Psoas muscle (tissue), 8 donors: ENCODE measurements around the gene HTR6. TPM values are rescaled to one million over a fixed set of nuclear protein-coding genes. Genes with fewer than 3 reads are reported as not detected.

Source experiments
- ATAC-seq, 4 donors: fragments of 200-7000 bp; cut with Tn5 transposase; one replicate each; pipeline ENCODE4 v1.9.1; 2020; ENCODE audit warnings: moderate library complexity in 3 of 4, mild to moderate bottlenecking in 2 of 4
- DNase-seq, 2 donors: peaks; one replicate each; pipeline ENCODE4 v3.0.0-alpha.2; 2020
- H3K27ac ChIP-seq: fragments of 200-600 bp; one replicate; pipeline ENCODE4 v1.8.0; 2022
- H3K27me3 ChIP-seq, 3 donors: fragments of 200-600 bp in 1 of 3; one replicate each; pipeline versions ENCODE4 v1.6.1 to v1.8.0; 2013 to 2022; ENCODE audit warnings: low read length in 2 of 3, mild to moderate bottlenecking in 2 of 3, moderate library complexity in 1 of 3; ENCODE audit not compliant: insufficient read depth in 3 of 3
- H3K36me3 ChIP-seq, 2 donors: fragments of 200-600 bp in 1 of 2; one replicate each; pipeline versions ENCODE4 v1.6.1 to v1.8.0; 2013 to 2022; ENCODE audit warnings: low read depth in 1 of 2, mild to moderate bottlenecking in 1 of 2, moderate library complexity in 1 of 2; ENCODE audit not compliant: insufficient read depth in 1 of 2
- H3K4me1 ChIP-seq: fragments of 200-600 bp; one replicate; pipeline ENCODE4 v1.8.0; 2022
- H3K4me3 ChIP-seq: fragments of 200-600 bp; one replicate; pipeline ENCODE4 v1.8.0; 2022; ENCODE audit warnings: mild to moderate bottlenecking
- H3K9me3 ChIP-seq: fragments of 200-600 bp; one replicate; pipeline ENCODE4 v1.8.0; 2022
- WGBS, 3 donors: extraction: QIAGEN DNeasy Blood & Tissue Kit; methylation state at CpG; one replicate each; pipeline versions ENCODE4 v1.1.6 to v1.1.7; 2013; 5-methylcytosine and 5-hydroxymethylcytosine counted together
- intact Hi-C, 2 donors: fragments of 100-400 bp; cut with DNase I; formaldehyde crosslinking; loops; one replicate each; pipeline versions ENCODE4 v1.11.0 to v1.14.2; 2022
- polyA plus RNA-seq, 3 donors: library from polyadenylated mRNA; stranded (reverse); fragments of 200-250 nt; gene quantifications; one replicate each; pipeline ENCODE4 v1.2.3, GENCODE V29; 2013
- total RNA-seq, 4 donors: library from RNA; stranded (reverse); fragmentation: NEBNext Ultra II Directional in 2 of 4; extraction: Animal tissue kit (Norgen Biotek cat#: 25700) in 2 of 4; gene quantifications; one replicate each; pipeline versions ENCODE4 v1.2.1 to v1.2.4, GENCODE V29; 2021 to 2023
- TF ChIP-seq, protein P1 (sequence below): fragments of 200-600 bp; IDR thresholded peaks from one replicate; pipeline ENCODE4 v1.8.0; 2022; ENCODE audit warnings: antibody characterized with exemption
- donor health status: healthy with polysubstance abuse.
- donor health status: DM: no; HTN: no; CAD: no; lungs with moderate emphysema.
- donor health status: Bipolar disorder and iron deficiency.
- donor health status: healthy.
- donor health status: DM: yes; HTN: yes; CAD: no.
- donor health status: DM: no; HTN: no; CAD: no.
- donor health status: DM: no; HTN: no; CAD: no.
- donor health status: DM: yes; HTN: yes; CAD: no.

The HTR6 gene
- total and polyA plus RNA-seq, 7 donors: not detected

DNA sequence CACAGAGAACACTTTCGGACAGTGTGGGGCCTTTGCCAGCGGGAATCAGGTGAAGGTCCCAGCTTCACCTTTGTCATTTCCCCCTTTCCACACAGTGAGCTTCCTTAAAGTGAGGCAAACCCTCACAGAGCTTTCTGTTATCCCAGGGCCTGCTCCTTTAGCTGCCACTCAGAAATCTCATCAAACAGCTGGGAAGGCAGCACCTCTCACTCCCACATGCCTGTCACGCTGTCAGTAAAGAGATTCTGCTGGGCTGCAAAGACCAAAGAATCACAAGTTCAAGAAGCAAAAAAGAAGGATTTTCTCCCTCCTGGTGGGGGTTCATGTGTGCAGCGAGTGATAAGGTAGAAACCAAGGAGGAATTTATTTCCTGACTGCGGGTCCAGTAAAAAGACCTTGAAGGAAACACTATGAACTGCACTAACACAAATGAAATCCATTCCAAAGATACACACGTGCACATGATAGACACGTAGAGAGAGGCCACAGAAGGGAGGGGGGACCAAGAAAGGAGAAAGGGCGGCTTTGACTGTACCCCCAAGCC, 44.0 kb downstream of the HTR6 start:
- Histone ChIP-seq H3K27ac (no peak overlapping the region), H3K9me3 (no peaks in the 10 kb centered on the region), H3K27me3 (no peaks in the 10 kb centered on the region), H3K4me3 (no peak overlapping the region), H3K36me3 (peaks cover 4 to 5% of the 10 kb centered on the region in 2 donors), H3K4me1 (peaks cover 4% of the 10 kb centered on the region)
- WGBS, 3 donors: 86% methylated on average over 8 of the region's 8 CpGs
- TF ChIP-seq, protein P1, sequence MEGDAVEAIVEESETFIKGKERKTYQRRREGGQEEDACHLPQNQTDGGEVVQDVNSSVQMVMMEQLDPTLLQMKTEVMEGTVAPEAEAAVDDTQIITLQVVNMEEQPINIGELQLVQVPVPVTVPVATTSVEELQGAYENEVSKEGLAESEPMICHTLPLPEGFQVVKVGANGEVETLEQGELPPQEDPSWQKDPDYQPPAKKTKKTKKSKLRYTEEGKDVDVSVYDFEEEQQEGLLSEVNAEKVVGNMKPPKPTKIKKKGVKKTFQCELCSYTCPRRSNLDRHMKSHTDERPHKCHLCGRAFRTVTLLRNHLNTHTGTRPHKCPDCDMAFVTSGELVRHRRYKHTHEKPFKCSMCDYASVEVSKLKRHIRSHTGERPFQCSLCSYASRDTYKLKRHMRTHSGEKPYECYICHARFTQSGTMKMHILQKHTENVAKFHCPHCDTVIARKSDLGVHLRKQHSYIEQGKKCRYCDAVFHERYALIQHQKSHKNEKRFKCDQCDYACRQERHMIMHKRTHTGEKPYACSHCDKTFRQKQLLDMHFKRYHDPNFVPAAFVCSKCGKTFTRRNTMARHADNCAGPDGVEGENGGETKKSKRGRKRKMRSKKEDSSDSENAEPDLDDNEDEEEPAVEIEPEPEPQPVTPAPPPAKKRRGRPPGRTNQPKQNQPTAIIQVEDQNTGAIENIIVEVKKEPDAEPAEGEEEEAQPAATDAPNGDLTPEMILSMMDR: no peak
- intact Hi-C loops: no loop called here
- no peak for ATAC-seq
- no peak for DNase-seq

DNA sequence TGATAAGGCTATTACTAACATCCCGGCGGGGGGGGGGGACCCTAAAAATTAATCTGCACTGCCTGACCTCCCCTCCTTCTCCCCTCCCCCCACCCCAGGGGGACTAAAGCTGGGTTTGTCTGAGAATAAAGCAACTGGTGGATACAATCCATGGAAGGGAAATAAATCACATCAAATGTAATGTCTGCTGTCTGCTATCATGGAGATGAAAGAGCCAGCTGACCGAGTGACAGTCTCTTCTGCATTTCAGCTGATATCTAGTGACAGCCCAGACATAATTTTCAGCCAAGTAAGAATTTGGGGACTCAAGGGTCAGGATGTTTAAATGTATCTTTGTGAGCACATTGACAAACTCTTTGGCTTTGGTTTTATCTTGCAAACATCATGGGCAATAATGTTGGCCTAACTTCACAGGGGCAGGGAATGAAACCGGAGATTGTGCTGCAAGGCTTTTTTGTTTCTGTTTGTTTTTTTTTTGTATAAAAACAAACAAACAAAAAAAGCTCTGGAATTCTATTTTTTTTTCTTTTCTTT, 44.7 kb downstream of the HTR6 start:
- intact Hi-C loops: no loop called here
- Histone ChIP-seq H3K4me3 (no peak overlapping the region), H3K9me3 (no peaks in the 10 kb centered on the region), H3K27me3 (no peaks in the 10 kb centered on the region), H3K4me1 (peaks cover under 1% of the 10 kb centered on the region), H3K27ac (no peak overlapping the region), H3K36me3 (peaks cover 4 to 5% of the 10 kb centered on the region in 2 donors)
- no peak for DNase-seq
- WGBS, 3 donors: 78 to 90% (median 87%) methylated on average over 4 of the region's 4 CpGs
- ATAC-seq: no peak
- TF ChIP-seq, protein P1: no peak

DNA sequence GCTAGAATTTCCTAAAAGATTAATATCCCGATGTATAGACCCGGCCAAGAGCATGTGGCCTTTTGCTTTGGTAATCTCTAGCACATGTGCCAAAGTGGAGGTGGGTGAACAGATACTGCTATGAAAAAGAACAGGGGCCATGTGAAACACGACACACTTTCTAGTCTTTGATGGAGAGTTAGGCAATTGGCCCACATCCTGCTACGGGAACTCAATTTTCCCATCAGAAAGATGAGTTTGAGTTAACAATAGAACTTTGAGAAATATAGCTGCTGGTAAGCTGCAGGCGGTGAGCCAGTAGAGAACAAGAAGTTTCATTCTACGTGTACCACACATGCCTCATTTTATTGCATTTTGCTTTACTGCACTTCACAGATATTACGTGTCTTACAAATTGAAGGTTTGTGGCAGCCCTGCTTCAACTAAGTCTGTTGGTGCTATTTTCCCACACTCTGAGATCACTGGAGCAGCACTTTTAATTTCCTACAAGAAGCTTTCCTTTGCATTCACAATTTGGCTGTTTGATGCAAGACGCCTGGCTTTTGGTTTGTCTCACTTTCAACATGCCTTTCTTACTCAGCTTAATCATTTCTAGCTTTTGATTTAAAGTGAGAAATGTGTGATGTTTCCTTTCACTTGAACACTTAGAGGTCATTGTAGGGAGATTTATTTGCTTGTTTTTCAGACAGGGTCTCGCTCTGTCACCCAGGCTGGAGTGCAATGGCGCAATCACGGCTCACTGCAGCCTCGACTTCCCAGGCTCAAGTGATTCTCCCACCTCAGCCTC, 46.3 kb downstream of the HTR6 start:
- no peak for ATAC-seq
- no peaks in the 10 kb centered on the region for H3K9me3 ChIP-seq
- H3K27me3 ChIP-seq: no peaks in the 10 kb centered on the region
- no peak overlapping the region for H3K27ac ChIP-seq
- intact Hi-C loops: no loop called here
- H3K36me3 ChIP-seq: peaks cover 4 to 5% of the 10 kb centered on the region in 2 donors
- WGBS, 3 donors: 87 to 89% (median 88%) methylated on average over 12 of the region's 12 CpGs
- no peak overlapping the region for H3K4me3 ChIP-seq
- no peaks in the 10 kb centered on the region for H3K4me1 ChIP-seq
- DNase-seq: no peak
- TF ChIP-seq, protein P1: no peak

DNA sequence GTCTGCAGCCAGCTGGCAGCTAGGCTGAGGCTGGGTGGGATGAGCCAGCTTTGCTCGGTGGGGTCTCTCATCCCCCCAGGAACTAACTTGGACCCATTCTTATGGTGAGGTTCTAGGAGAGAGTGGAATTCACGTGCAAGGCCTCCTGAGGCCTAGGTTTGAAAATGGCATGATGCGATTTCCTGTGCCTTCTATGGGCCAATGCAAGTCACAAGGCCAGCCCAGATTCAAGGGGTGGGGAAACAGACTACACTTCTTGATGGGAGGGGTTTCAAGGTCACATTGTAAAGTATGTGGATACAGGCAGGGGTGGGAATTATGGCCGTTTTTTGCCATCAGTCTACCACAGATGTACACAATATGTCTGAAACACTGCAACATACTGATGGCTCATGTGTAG, 48.3 kb downstream of the HTR6 start:
- Histone ChIP-seq H3K27me3 (no peaks in the 10 kb centered on the region), H3K4me1 (no peaks in the 10 kb centered on the region), H3K27ac (no peak overlapping the region), H3K36me3 (peaks cover 4 to 5% of the 10 kb centered on the region in 2 donors), H3K4me3 (no peak overlapping the region), H3K9me3 (no peaks in the 10 kb centered on the region)
- WGBS, 3 donors: 65 to 69% (median 66%) methylated on average over 4 of the region's 4 CpGs
- no peak for ATAC-seq
- TF ChIP-seq, protein P1: no peak
- intact Hi-C loops: no loop called here
- DNase-seq: no peak
